Measurements from ENCODE around the gene MYO1E.

DNA sequence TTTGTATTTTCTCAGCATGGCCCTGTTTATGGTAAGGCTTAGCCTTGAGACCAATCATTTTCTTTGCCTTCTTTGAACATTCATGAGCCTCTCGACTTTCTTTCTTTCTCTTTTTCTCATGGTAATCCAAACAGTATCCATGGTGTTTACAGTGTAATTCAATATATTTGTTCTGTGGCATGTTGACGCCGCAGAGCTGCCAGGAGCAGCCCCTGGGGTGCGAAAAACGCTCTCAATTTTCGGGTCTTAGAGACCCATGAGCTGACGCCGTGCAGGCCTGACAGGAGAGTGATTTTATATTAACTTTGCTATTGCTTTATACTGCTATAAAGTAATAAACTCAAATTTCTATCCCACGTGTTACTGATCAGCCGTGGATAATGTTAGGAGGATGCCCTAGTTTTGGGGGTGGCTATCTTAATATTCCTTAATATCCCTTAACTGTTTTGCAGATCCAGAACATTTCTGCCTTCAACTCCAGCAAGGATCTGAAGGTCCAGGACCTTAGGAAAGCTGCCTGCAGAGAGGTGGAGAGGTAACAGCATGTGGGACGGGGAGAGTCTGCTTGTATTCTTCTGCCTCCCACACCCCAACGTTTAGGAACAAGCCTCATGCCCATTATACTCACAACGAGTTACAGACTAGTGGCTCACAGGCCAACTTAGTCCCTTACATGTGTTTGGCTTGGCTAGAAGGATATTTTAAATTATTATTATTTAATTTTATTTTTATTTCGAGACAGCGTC lies 29.3 kb upstream of the MYO1E start:
- TF ChIP-seq POLR2AphosphoS5 (IDR thresholded peaks at IDR 0.05; ENCODE audit: low read depth, low read length) = no peak
- no peak for TF ChIP-seq POLR2A (IDR thresholded peaks at IDR 0.05; ENCODE audit: low read depth, low read length)
- no peak for TF ChIP-seq TAF1 (IDR thresholded peaks at IDR 0.05; ENCODE audit: low read depth, low read length)
